NCI-H2081 treated with DMSO at 0.1 percent for 48 hours (cell line): ENCODE measurements around the gene DDI2.

Experiments used
- DNase-seq: peaks from one replicate; lab custom pipeline; 2025; lab: John Stamatoyannopoulos, UW

The DDI2 gene

DNA sequence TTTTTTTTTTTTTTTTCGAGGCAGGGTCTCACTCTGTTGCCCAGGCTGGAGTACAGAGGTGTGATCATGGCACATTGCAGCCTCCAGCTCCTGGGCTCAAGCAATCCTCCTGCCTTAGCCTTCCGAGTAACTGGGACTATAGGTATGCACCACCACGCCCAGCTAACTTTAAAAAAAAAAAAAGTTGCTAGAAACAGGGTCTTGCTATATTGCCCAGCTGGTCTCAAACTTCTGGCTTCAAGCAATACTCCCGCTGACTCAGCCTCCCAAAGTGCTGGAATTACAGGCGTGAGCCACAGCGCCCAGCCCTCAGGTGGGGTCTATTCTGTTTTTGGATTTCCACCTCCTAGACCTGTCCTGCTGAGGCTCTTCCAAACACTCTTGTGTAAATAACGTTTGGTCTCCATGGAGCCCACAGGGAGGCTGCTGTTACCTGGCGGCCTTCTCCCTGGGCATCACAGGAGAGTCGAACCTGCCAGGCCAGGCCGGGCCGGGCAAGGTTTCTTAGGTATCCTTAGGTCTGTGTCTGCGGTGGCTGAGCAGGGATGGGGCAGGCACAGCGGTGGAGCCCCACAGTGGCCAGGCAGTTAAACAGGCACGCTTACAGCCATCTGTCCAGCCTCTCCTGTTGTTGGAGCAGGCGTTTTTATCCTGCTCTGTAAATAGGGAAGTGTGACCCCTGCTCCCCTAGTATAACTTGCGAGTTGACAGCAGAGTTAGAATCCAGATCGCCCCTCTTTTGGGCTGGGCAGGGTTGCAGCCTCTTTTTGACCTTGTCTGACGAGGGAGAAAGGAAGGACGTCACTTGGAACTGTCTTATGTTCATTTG, 85.7 kb downstream of the DDI2 start:
- no peak for DNase-seq

DNA sequence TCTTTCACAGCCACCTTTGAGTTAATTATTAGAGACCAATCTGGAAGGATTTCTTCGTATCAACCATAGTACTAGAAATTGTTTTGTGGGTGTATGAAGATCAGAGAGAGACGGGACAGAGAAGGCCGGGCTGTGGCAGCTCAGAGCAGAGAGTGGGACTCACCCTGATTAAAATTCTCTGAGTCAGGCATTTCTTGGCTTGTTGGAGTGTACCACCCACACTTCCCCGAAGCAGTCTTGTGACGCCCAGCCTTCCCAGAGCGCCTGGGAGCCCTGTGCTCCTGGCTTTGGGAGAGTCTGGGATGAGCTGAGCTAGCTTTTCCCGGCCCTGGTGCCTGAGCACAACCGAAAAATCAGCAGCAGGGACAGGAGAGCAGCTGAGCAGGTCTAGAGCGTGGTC, 86.3 kb downstream of the DDI2 start:
- no peak for DNase-seq

DNA sequence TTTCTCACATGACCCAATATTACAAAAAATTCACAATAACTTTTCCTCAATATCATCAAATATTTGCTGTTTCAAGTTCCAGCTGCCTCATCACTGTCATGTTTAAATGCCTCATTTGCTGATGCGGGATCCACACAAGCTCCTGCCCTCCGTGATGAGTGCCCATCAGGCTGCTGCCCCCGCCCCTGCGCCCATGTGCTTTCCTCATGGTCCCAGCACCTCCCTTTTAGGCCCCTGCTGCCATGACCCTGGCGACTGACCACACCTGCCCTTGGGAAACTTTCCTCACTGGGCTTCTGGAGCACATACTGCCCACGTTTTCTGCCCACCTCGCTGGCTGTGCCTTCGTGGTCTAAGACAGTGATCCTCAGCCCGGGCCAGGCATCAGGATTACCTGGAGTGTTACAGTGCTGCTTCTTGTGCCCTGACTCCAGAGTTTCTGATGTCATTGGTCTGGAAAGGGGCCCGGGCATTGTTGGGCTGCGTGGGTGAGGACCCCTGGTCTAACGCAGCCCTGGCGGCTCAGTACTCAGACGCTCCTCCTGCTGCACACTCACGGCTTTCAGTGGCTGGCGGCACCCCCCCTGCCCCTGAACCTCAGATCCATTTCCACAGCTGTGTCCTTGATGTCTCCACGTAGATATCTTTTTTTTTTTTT, 87.4 kb downstream of the DDI2 start:
- no peak for DNase-seq

DNA sequence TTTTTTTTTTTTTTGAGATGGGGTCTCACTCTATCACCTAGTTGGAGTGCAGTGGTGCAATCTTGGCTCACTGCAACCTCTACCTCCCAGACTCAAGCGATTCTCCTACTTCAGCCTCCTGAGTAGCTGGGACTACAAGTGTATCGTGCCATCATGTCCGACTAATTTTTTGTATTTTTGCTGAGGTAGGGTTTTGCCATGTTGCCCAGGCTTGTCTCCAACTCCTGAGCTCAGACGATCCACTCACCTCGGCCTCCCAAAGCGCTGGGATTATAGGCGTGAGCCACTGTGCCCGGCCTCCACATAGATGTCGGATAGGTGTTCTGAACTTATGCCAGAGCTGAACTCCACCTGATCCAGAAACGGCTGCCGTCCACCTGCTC, 87.9 kb downstream of the DDI2 start:
- DNase-seq = no peak

DNA sequence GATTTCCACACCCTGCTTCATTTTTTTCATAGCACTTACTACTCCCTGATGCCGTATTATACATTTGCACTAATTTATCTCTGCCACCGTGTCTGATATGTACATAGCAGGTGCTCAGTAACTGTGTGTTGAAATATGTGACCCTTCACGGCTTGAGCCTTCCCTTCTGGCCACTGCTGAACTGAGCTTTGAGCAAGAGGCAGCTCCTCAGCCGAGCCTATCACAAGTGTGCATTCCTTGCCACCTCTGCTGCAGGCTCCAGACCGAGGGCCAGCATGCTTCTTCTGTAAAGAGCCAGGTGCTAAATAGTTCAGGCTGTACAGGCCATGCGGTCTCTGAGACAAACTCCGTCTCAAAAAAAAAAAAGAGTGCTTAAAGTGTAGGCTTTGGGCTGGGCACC, 89.5 kb downstream of the DDI2 start:
- no peak for DNase-seq

DNA sequence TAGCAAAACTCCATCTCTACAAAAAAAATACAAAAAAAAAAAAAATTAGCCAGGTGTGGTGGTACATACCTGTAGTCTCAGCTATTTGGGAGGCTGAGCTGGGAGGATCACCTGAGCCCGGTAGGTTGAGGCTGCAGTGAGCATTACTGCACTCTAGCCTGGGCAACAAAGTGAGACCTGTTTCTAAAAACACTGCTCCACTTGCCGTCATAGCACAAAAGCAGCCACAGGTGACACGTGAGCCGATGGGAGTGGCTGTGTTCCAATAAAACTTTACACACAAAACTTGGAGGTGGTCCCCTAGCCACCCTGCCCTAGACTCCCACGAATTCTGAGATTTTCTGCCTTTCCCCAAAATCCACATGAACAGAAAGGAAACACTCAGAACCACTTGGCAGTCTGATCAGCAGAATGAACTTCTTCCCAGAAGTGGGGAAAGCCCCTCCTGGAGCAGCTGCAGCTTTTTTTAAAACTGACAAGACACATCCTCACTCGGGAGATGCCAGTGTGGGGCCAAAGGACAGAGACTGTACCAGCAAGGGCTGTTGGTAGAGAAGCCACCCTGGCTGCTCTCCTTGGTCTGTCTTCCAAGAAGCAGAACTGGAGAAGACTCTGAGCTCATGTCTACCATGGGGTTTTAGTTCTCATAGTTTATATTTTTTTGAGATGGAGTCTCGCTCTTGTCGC, 90.1 kb downstream of the DDI2 start:
- no peak for DNase-seq

DNA sequence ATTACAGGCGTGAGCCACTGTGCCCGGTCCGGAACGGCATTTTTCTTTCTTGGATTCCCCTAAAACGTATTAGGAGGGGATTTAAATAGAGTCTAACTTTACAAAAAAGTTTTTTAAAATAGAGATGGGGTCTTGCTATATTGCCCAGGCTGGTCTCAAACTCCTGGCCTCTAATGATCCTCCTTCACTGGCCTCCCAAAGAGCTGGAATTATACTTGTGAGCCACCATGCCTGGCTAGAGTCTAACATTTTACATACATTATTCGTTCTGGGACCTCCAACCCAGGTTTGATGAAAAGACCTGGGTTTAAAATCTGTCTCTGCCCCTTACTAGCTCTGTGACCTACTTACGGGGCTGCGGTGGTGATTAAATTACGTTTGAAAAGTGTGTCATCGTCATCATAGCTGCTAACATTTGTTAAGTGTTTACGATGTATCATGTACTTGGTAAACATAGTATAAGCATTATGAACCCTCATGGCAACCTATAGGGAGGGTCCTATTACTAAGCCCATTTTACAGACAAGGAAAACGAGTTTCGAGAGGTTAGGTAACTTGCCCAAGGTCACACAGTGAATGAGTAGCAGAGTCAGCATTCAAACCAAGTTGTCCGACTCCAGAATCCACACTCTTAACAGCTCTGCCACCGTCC, 91.4 kb downstream of the DDI2 start:
- no peak for DNase-seq

DNA sequence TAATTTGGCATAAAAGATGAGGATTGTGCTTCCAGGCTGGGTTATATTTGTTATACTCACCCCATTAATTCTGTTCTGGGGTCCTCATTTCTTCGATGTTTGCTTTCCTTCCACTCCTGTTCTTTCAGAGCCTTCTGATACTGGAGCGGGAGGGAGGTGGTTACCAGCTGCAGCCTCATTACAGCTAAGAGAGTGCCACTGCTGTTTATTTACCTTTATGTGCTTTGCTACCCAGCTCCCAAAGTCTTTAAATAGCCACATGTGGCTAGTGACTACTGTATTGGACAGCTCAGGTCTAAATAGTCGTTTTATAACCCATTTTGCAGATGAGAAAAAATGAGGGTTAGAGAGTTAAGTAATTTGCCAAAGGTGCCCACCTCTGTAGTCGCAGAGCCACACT, 92.0 kb downstream of the DDI2 start:
- DNase-seq = peak; percentile 65

DNA sequence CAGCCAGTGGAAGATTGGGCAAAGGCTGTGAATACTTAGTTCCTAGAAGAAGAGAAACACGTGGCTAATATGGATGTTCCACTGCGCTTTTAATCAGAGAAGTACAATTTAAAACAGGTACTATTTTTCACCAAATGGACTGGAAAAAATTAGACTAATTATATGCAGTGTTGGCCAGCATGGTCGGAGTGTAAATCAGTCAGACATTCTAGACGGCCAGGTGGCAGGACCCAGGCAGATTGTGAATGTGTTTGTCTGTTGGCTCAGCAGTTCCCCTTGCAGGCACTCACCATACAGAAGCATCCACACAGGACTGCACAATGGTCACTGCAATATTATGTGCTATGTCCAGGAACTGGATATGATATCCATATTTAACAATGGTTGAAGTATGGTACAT, 94.9 kb downstream of the DDI2 start:
- DNase-seq = peak; percentile 71

DNA sequence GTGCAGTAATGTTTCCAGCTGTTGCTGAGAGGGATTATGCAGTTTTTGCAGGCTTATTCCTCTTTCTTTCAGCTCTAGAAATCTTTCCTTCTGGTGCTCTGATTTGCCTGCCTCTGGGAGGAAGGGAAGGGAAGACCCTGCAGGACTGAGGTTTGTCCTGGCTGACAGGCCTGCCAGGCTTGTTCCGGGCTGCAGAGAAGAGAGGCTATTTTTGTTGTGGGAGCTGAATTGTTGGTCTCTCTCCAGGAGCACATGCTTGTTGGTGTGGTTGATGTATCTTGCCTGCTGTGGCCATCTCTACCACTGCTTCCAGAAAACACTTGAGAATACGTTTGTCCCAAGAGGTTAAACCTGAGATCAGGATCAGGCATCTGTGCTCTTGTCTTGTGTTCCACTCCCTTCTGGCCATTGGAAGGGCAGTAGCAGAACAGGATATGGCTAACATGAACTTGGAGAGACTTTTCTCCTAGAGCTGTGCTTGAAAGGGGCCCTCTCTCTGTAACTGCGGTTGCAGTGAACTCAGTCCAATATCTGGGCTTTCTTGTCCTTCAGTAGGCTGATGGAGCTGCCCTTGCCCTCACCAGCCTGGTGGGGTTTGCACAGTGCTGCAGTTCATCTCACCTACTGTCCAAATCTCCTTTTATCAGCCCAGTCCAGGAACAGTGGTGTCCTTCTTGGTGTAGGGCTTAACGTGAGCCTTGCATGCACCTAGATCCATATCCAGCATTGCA, 97.3 kb downstream of the DDI2 start:
- DNase-seq = no peak

DNA sequence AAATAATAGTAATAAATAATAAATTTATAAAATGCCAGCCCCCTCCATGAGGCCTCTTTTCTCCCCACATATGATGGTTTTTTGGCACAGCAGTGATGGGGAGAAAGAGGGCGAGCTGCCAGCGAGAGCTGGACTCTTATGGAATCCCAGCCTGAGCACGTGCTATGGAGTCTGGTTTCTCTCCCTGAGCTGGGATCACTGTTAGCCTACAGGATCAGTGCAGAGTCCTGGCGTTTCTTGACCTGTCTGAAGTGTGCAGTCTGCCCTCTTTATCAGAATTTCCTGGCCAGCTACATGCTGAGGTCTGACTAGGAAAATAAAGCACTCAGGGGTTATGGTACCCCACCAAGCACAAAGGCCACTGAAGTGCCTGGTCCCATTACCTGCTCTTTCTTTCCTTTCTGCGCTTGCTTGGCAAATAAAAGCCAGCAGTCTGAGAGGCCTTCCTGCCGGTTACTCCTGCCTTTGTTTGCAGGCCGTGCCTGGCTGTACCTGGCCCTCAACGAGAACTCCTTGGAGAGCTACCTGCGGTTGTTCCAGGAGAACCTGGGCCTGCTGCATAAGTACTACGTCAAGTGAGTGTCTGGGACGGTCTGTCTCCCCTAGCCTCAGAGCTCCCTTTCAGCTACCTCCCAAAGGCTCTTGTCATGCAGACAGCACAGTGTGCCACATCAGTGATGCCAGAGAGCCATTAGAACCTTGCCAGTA, 100.3 kb downstream of the DDI2 start:
- no peak for DNase-seq

DNA sequence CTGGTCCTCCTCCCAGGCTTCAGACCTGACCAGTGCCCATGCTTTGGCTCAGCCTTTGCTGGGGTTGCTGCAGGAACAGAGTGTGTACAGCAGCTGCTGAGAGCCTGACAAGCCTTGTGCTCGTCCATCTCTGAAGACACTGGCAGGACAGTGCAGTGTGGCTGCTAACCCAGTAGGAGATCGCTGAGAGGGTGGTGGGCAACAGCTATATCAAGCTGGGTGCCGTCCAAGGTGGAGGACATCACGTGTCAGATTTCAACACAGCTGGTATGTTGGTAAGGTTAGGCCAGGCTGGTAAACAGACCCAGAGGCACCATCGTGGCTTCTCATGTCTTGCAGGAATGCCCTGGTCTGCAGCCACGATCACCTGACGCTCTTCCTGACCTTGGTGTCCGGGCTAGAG, 100.9 kb downstream of the DDI2 start:
- no peak for DNase-seq
